ENCODE results near the gene PDE7B. TPM values are rescaled to one million over a fixed set of nuclear protein-coding genes. Genes with fewer than 3 reads are reported as not detected.

Gene PDE7B
- total RNA-seq, 1 donor from 2014 or later, result 0.68 TPM

GRCh38 chr6:135890876-135891275 is 39.4 kb downstream of the PDE7B start:
- no peak for ATAC-seq

- ATAC-seq, result no peak
Measured at GRCh38 chr6:135891710-135892109, 40.2 kb downstream of the PDE7B start.

GRCh38 chr6:135895231-135895911 is 43.9 kb downstream of the PDE7B start:
- no peak for ATAC-seq

- no peak for ATAC-seq
Measured at GRCh38 chr6:135897087-135897486, 45.6 kb downstream of the PDE7B start.

DNA sequence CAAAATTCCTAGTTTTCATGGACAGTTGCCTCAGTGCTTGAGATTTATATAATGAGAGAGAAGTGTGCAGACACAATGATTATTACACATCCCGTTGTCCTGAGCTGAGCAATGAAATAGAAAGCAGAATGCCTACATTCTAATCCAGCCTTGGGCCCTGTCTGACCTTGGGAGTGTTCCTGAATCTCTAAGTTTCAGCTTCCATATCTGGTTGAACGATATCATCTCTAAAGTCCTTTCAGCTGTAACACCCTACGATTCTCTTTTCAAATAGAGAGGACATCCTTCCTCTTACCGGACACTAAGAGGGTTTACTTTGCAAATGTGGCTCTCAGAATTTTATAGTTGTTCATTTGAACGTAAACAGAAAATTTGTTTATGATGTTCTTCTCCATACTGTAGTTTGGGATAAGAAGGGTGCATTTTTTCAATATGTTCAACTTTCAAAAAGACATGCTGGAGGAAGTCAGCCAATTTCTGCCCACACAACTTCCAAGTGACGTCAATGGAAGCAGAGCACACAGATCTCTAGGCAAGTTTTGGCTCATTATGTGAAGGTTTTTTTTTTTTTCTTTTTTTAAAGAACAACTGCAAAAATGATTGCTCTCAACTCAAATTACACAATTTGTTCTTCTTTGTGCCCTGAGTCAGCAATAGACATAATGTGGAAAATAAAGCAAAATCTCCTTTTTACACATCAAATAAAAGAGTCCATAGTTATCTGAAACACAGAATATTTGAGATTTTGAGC is 50.4 kb downstream of the PDE7B start:
- ATAC-seq, result no peak

GRCh38 chr6:135902756-135903331 is 51.3 kb downstream of the PDE7B start:
- no peak for ATAC-seq

- peak; percentile 48 for ATAC-seq
Measured at GRCh38 chr6:135904666-135905065, 53.2 kb downstream of the PDE7B start.

- ATAC-seq, result no peak
Measured at GRCh38 chr6:135905604-135906300, 54.3 kb downstream of the PDE7B start.

DNA sequence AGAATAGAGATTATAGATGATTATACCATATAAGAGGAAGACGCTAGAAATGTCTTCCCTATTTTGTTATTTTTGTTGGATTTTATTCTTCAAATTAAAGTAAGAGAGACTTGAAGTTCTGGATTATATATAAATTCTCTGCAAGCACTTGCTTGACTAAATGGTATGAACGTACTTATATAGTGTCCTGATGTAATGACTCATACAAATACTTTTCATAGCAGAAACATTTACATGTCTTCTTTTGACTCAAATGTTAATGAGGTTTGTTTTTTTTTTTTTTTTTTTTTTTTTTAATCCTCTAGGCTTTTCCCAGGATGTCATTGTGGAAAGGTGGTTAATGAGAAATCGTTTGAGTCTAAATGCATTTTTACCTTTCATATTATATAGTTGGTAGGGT is 55.0 kb downstream of the PDE7B start:
- no peak for ATAC-seq

DNA sequence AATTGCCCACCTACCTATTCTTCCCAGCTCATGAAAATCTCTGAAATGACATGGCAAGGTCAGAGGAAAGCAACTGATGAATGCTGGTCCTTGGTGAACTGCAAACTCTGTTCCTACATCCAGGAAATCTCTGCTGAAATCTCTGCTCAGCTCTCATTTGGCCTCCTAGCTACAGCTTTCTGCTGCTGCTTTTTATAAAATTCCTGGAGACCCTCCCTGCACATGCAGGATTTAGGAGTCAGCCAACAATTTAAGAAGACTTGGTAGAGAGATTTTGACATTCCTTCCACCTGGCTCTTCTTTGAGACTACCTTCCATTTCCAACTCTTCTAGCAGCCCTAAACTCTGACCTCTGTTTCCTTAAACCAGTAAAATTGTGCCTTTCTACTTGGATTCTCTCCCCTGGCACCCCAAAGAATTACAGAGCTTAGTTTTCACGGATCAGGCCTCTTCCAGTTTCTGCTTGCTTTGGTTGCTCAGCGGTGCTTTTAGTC is 55.5 kb downstream of the PDE7B start:
- ATAC-seq, result no peak

GRCh38 chr6:135909737-135910387 is 58.4 kb downstream of the PDE7B start:
- peak; percentile 78 for ATAC-seq

GRCh38 chr6:135910790-135911618 is 59.5 kb downstream of the PDE7B start:
- no peak for ATAC-seq

GRCh38 chr6:135913785-135914184 is 62.3 kb downstream of the PDE7B start:
- no peak for ATAC-seq

GRCh38 chr6:135919026-135919425 is 67.5 kb downstream of the PDE7B start:
- no peak for ATAC-seq

DNA sequence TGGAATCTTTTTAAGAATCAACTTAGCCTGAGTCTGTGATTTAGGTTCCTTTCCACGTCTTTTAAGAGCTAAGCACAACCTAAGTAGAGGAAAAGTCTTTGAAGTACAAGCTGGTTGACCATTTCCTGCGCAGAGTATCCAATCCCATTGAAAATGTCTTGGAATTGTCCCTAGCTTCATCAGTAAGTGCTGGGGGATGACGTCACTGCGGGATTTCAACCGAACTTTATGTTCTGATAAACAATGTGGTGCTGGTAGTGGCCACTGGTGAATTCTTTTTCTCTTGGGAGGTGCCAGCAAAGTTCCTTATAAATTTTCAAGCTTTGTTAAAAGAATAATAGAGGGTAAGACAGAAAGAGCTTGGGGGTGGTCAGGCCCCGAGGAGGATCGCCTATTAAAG is 69.2 kb downstream of the PDE7B start:
- no peak for ATAC-seq

- no peak for ATAC-seq
Measured at GRCh38 chr6:135921188-135921587, 69.7 kb downstream of the PDE7B start.

DNA sequence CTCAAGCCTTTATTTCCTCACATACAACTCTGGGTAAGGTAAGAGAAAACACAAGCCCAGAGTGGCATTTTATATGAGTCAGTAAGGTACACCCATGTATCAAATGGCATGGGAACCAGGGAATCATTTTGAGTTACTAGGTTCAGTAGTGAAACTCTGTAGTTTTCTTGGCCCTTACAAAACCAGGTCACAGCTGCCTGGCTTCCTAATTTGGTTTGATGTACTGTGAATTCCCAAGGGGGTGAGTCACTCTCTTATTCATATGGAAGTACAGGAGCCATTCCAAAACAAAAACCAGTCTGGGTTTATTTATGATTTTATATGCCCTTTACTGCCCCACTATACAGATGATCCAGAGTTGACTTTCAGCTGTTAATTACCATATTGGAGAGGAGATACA is 70.7 kb downstream of the PDE7B start:
- peak; percentile 86 for ATAC-seq

- no peak for ATAC-seq
Measured at GRCh38 chr6:135922746-135923145, 71.2 kb downstream of the PDE7B start.

- ATAC-seq, result peak; percentile 65
Measured at GRCh38 chr6:135932651-135933050, 81.2 kb downstream of the PDE7B start.

DNA sequence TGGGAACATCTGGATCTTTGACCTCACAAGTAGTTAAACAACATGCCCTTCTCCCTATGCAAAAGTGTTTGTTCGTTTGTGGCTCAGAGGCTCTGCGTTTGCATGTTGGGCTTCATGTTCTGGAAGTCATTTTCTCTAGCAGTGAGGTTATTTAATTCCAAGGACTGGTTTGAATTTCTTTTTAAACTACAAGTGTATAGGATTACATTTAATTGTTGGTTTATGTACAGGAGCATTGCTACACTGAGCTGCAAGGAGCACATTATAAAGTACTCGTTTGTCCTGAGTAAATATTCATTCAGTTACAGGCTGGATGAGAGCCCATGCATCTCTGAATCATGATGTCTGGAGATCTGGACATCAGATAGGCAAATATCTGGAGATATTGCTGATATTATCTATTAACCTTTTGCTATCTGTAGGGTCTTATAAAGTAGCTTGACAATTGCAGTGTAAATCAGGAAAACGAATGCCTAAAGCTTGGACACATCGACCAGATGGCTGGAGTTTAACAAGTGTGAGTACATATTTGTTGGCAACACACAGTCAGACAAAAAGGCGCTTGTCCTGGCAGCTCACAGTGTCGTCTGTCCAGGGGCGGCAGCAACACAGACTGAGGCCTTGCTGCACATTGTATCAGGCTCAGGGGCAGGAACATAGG is 84.6 kb downstream of the PDE7B start:
- ATAC-seq, result no peak

DNA sequence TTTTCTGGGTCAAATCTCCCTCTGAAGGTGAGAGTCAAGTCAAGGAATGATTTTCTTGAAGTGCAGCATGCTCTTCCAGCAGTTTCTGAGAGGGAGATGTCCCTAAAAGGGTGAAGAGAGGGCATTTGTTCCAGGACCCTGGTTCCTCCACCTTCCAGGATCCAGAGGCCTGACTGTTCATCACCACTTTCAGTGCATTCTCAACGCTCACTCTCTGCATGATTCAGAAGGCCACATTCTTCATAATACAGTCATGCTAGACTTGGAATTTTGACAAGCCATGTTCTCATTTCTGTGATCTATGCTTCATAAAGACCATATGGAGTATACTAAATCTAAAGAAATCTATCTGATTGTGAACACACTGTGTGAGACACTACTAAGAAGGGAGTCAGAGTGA is 85.1 kb downstream of the PDE7B start:
- peak; percentile 75 for ATAC-seq
